Measurements from ENCODE around the gene ADISSP. TPM values are rescaled to one million over a fixed set of nuclear protein-coding genes. Genes with fewer than 3 reads are reported as not detected.

ADISSP gene
- polyA plus RNA-seq, 3 donors: 59.6 to 78.5 (median 68.5) TPM

DNA sequence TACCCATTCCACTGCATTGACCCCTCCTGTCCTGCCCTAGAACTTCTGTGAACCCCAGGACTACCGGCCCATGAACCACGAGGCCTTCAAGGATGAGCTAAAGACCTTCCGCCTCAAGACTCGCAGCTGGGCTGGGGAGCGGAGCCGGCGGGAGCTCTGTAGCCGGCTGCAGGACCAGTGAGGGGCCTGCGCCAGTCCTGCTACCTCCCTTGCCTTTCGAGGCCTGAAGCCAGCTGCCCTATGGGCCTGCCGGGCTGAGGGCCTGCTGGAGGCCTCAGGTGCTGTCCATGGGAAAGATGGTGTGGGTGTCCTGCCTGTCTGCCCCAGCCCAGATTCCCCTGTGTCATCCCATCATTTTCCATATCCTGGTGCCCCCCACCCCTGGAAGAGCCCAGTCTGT lies 37.2 kb upstream of the ADISSP start:
- peaks cover 36 to 45% of the 10 kb centered on the region in 2 donors for H3K36me3 Mint-ChIP-seq
- peaks cover 66% of the 10 kb centered on the region for H3K4me1 Mint-ChIP-seq
- Histone ChIP-seq H3K4me1 (ENCODE audit: control insufficient read depth in 1 of 2, insufficient read depth in 2 of 2, low read length in 2 of 2) (peaks cover 71 to 77% of the 10 kb centered on the region in 2 donors), H3K36me3 (replicated peaks in 1 of 2; ENCODE audit: control insufficient read depth in 1 of 2, insufficient read depth in 2 of 2, low read length in 2 of 2) (peaks cover 10 to 48% of the 10 kb centered on the region in 2 donors), H3K4me2 (replicated peaks; ENCODE audit: extremely low read depth, low read length, poor library complexity, severe bottlenecking) (no peak overlapping the region), H2AFZ (ENCODE audit: insufficient read depth, low read depth, low read length, poor library complexity, severe bottlenecking) (no peak overlapping the region), H3K79me2 (ENCODE audit: insufficient read depth, low read length) (peaks cover 16% of the 10 kb centered on the region), H3K9me3 (replicated peaks in 1 of 2; ENCODE audit: control insufficient read depth in 1 of 2, insufficient read depth in 1 of 2, low read length in 2 of 2) (no peaks in the 10 kb centered on the region), H3K4me3 (replicated peaks in 1 of 3; ENCODE audit: low read depth in 2 of 3, low read length in 3 of 3) (no peak overlapping the region), H3K27ac (ENCODE audit: low read depth in 1 of 2, low read length in 2 of 2) (peak overlapping the region; percentile 29 to 76), H4K20me1 (ENCODE audit: insufficient read depth, low read length) (no peaks in the 10 kb centered on the region), H3K9ac (ENCODE audit: insufficient read depth, low read length, poor library complexity, severe bottlenecking) (no peak overlapping the region), H3K27me3 (ENCODE audit: control insufficient read depth in 2 of 2, insufficient read depth in 2 of 2, low read length in 2 of 2) (no peaks in the 10 kb centered on the region)
- DNase-seq: no peak
- H3K27ac Mint-ChIP-seq: peak overlapping the region in 5 of 7 donors; percentile 19 to 86 (median 53)
- no peak overlapping the region for H3K4me3 Mint-ChIP-seq
- intact Hi-C loops (cut with micrococcal nuclease): no loop called here
- TF ChIP-seq, protein P1, sequence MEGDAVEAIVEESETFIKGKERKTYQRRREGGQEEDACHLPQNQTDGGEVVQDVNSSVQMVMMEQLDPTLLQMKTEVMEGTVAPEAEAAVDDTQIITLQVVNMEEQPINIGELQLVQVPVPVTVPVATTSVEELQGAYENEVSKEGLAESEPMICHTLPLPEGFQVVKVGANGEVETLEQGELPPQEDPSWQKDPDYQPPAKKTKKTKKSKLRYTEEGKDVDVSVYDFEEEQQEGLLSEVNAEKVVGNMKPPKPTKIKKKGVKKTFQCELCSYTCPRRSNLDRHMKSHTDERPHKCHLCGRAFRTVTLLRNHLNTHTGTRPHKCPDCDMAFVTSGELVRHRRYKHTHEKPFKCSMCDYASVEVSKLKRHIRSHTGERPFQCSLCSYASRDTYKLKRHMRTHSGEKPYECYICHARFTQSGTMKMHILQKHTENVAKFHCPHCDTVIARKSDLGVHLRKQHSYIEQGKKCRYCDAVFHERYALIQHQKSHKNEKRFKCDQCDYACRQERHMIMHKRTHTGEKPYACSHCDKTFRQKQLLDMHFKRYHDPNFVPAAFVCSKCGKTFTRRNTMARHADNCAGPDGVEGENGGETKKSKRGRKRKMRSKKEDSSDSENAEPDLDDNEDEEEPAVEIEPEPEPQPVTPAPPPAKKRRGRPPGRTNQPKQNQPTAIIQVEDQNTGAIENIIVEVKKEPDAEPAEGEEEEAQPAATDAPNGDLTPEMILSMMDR (IDR thresholded peaks at IDR 0.05): no peak
- H3K9me3 Mint-ChIP-seq: peaks cover 0 to 2% (median 0%) of the 10 kb centered on the region in 7 donors
- H3K27me3 Mint-ChIP-seq (ENCODE audit: low read depth in 3 of 3): peaks cover 0 to 1% (median 0%) of the 10 kb centered on the region in 3 donors
- WGBS (ENCODE audit: insufficient coverage): 91% methylated on average over 11 of the region's 11 CpGs

DNA sequence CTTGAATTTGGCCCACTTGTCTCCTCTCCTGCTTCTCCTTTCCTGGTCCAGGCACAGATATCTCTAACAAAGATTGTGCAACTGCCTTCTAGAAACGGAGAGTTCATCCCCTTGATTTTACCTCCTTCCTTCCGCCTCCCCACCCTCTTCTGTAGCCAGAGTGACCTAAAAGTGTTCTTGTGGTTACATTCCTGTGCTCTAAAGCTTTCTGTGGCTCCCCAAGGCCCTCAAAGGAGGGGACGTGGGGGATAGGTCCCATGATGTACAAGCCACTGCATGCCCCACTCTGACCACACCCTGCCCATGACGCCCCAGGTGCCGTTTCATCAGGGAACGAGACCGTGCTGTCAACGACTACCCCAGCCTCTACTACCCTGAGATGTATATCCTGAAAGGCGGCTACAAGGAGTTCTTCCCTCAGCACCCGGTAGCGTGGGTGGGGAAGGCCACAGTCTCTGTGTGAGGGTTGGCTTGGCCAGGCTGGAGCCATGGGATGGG lies 36.8 kb upstream of the ADISSP start:
- Mint-ChIP-seq H3K9me3 (peaks cover 0 to 2% (median 0%) of the 10 kb centered on the region in 7 donors), H3K36me3 (peaks cover 36 to 45% of the 10 kb centered on the region in 2 donors), H3K27me3 (ENCODE audit: low read depth in 3 of 3) (peaks cover 0 to 1% (median 0%) of the 10 kb centered on the region in 3 donors), H3K27ac (peak overlapping the region; percentile 66 to 91 (median 87)), H3K4me1 (peaks cover 63% of the 10 kb centered on the region), H3K4me3 (peak overlapping the region in 1 of 2 donors; percentile 79)
- H3K4me3 ChIP-seq (replicated peaks in 1 of 3; ENCODE audit: low read depth in 2 of 3, low read length in 3 of 3): peak overlapping the region in 1 of 3 experiments; percentile 4
- H3K9me3 ChIP-seq (replicated peaks in 1 of 2; ENCODE audit: control insufficient read depth in 1 of 2, insufficient read depth in 1 of 2, low read length in 2 of 2): no peaks in the 10 kb centered on the region
- TF ChIP-seq, protein P1 (IDR thresholded peaks at IDR 0.05): no peak
- WGBS (ENCODE audit: insufficient coverage): 40% methylated on average over 5 of the region's 11 CpGs
- peaks cover 10 to 50% of the 10 kb centered on the region in 2 donors for H3K36me3 ChIP-seq (replicated peaks in 1 of 2; ENCODE audit: control insufficient read depth in 1 of 2, insufficient read depth in 2 of 2, low read length in 2 of 2)
- H3K4me1 ChIP-seq (ENCODE audit: control insufficient read depth in 1 of 2, insufficient read depth in 2 of 2, low read length in 2 of 2): peaks cover 67 to 74% of the 10 kb centered on the region in 2 donors
- H3K9ac ChIP-seq (ENCODE audit: insufficient read depth, low read length, poor library complexity, severe bottlenecking): no peak overlapping the region
- intact Hi-C loops (cut with micrococcal nuclease): no loop called here
- H3K27me3 ChIP-seq (ENCODE audit: control insufficient read depth in 2 of 2, insufficient read depth in 2 of 2, low read length in 2 of 2): no peaks in the 10 kb centered on the region
- no peaks in the 10 kb centered on the region for H4K20me1 ChIP-seq (ENCODE audit: insufficient read depth, low read length)
- peak overlapping the region; percentile 40 for H3K4me2 ChIP-seq (replicated peaks; ENCODE audit: extremely low read depth, low read length, poor library complexity, severe bottlenecking)
- H2AFZ ChIP-seq (ENCODE audit: insufficient read depth, low read depth, low read length, poor library complexity, severe bottlenecking): no peak overlapping the region
- peak in 2 of 3 donors; percentile 46 to 61 for DNase-seq
- peak overlapping the region; percentile 45 to 76 for H3K27ac ChIP-seq (ENCODE audit: low read depth in 1 of 2, low read length in 2 of 2)
- H3K79me2 ChIP-seq (ENCODE audit: insufficient read depth, low read length): peaks cover 16% of the 10 kb centered on the region

All from CD14-positive monocyte (primary cell).